Testis (tissue), 2 donors: ENCODE results near the gene TNRC6C.

ENCODE experiments used
- POLR2A ChIP-seq: fragments of 450-650 bp; IDR thresholded peaks from one replicate; pipeline ENCODE4 v1.6.1; 2017; ENCODE audit warnings: antibody characterized with exemption, mild to moderate bottlenecking, moderate library complexity
- TF ChIP-seq, protein P1 (sequence below), 3 experiments: fragments of 450-650 bp in 2 of 3; fragments of 200-600 bp in 1 of 3; sonication (generic) in 1 of 3; IDR thresholded peaks; one replicate each; pipeline ENCODE4 v1.5.1; 2016 to 2019; ENCODE audit warnings: antibody characterized with exemption in 3 of 3, mild to moderate bottlenecking in 2 of 3, moderate library complexity in 1 of 3

DNA sequence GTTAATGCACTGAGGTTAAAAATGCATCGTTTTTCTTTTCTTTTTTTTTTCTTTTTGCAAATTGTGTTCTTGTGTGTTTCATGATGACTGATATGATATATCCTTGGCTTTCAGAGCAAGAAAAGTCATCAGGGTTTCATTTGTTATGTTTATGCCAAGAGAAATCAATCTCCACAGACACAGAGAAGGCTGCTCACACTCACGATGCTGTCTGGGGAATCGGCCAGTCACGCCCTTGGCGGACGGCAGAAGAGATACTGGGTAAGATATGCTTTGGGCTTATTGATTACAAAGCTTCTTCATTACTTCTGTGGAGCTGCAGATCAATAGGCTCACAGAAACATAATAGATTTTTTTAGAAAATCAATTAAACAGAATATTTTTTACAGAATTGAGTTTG is 42.2 kb upstream of the TNRC6C start:
- TF ChIP-seq, protein P1, sequence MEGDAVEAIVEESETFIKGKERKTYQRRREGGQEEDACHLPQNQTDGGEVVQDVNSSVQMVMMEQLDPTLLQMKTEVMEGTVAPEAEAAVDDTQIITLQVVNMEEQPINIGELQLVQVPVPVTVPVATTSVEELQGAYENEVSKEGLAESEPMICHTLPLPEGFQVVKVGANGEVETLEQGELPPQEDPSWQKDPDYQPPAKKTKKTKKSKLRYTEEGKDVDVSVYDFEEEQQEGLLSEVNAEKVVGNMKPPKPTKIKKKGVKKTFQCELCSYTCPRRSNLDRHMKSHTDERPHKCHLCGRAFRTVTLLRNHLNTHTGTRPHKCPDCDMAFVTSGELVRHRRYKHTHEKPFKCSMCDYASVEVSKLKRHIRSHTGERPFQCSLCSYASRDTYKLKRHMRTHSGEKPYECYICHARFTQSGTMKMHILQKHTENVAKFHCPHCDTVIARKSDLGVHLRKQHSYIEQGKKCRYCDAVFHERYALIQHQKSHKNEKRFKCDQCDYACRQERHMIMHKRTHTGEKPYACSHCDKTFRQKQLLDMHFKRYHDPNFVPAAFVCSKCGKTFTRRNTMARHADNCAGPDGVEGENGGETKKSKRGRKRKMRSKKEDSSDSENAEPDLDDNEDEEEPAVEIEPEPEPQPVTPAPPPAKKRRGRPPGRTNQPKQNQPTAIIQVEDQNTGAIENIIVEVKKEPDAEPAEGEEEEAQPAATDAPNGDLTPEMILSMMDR (IDR thresholded peaks at IDR 0.05), result no peak
- TF ChIP-seq POLR2A, result no peak
